Urothelium cell line (cell line): Measurements from ENCODE around the gene ZSWIM7.

Source experiments
- DNase-seq: peaks from one replicate; pipeline ENCODE4 v3.0.0; 2011; ENCODE audit warnings: low spot score, mixed read lengths
- FAIRE-seq: peaks from 2 replicates; lab custom pipeline; 2011; peaks lifted over from hg19 to GRCh38; lab: Jason Lieb, UNC

ZSWIM7 gene, protein sequence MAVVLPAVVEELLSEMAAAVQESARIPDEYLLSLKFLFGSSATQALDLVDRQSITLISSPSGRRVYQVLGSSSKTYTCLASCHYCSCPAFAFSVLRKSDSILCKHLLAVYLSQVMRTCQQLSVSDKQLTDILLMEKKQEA

DNA sequence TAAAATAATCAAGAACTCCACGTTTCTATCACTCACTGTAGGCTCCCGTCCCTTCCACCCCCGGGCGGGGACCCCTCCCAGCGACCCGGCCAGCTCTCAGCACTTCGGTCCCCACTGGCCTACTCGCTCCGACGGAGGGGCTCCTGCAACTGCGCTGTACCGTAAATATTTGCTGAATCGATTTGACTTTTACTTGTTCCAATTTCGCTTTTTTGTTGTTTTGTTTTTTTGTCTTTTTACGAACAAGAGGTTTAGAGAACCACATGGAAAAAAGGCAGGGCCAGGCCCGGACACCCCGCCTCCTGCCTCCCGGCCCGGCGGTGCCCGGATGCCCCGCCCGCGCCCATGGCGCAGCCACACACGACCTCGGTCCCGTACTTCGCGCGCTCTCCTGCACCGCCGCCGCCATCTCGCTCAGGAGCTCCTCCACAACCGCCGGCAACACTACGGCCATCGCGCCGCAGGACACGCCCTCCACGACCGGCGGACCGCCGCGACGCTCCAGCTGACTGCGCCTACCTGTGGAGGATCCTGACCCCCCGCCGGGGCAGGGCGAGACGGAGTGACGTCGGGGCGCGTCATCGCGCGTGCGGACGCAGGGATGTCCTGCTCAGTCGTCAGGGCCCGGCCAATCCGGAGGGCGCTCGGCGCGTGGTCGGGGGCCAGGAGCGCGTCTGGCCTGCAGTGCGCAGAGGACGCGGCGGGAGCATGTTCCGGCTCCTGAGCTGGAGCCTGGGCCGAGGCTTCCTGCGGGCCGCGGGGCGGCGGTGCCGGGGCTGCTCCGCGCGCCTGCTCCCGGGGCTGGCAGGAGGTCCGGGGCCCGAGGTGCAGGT is at the start of gene ZSWIM7, which contains the start of gene TTC19:
ZSWIM7 (minus strand) TSS at position 564 of the 833 bp plus-strand sequence; CDS start at position 454, 110 bp downstream.
TTC19 (plus strand) TSS at position 684 of the 833 bp plus-strand sequence; CDS start at position 709, 25 bp downstream.
- FAIRE-seq (peak; percentile 92), DNase-seq (peak; percentile 95)

DNA sequence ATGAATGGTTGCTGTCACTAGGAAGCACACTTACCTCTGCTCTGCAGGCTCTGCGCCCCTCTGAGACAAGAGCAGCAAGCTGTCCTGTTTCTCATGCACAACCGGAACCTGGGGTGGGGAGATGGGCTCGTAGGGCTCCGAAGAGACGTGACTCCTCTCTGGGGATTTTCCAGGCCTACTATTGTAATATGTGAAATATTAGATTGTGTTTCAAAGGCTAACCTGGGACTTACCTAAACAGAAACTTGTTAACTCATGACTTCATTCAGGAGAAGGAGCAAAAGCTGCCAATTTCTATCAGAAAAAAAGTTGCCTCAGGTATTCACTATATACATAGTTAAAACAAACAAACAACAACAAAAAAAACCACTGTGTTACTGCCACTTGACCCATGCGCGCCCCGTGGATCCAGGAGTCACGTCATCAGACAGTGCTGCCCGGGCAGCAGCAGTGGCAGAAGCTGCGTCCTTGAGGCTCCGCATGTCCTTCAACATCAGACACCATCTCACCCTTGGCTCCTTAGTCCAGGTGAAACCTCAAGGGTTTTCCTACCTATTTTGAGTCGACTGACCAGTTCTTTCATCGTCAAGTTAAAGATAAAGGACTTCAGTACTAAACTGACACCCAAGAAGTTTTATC is 49.4 kb upstream of the ZSWIM7 start:
- FAIRE-seq = no peak
- no peak for DNase-seq

DNA sequence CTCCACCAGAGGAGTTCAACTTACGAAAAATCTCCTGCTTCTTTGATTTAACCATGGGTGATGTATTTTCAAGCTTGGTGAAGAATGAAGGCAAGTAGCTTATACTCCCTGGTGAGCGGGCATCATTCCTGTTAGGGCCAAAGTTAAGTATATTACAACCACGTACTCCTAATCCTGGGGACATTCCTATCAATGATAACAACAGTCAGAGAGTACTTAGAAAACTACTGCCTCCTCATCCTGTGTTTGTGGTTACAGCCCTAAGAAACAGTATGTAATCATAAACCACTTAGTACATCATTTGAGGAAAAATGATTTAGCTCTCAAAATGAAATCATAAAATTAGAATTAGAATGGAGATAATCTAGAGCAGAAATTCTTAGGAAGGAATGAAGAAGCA is 47.5 kb upstream of the ZSWIM7 start:
- FAIRE-seq (no peak), DNase-seq (no peak)

DNA sequence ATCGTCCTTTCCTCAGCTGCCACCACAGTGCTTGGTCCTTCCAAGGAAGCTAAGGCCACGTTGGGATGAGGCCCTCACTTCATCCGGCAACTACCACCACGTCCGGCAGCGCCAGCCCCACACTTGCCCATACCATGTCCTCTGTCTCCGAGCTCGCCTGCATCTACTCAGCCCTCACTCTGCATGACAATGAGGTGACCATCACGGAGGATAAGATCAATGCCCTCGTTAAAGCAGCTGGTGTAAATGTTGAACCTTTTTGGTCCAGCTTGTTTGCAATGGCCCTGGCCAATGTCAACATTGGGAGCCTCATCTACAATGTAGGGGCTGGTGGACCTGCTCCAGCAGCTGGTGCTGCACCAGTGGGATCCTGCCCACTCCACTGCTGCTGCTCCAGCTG is 45.0 kb upstream of the ZSWIM7 start:
- FAIRE-seq (no peak), DNase-seq (no peak)

DNA sequence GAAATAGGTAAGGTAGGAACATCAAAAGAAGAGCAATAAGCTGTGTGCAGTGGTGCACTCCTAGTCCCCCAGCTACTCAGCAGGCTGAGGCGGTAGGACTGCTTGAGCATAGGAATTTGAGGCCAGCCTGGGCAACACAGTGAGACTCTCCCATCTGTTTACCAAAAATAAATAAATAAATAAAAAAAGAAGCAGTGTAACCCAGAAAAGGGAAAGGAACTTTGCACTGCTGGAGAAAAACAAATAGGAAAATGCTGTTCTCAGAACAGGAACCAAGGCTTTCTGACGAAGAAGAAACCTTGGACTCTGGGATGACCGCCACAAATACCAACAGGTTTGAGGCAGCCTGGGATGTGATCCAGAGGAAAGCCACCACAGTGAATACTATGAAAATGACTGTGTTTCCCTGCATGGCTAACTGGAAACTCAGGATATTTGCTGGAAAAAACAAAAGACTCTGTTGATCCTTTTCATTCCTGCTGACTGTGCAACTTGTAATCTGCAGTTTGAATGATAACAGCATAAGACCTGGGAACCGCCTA is 41.3 kb upstream of the ZSWIM7 start:
- DNase-seq = no peak
- FAIRE-seq = no peak

DNA sequence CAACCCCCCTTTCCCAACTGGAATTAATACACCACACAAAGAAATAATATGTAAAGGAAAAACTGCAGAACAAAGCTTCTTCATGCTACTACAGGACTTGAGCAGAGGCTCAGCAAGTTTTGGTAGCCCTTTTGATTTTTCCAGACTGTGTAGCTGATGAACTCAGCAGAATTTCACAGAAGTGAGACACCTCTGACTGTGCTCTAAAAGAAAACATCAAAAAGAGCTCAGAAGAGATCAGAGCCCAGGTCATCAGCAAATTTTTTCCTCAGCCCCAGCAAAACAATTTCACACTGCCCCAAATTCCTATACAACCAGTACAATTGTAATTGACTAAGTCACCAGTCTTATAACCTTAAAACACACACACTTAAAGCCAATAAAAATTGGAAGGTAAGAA is 38.1 kb upstream of the ZSWIM7 start:
- DNase-seq (no peak), FAIRE-seq (no peak)

DNA sequence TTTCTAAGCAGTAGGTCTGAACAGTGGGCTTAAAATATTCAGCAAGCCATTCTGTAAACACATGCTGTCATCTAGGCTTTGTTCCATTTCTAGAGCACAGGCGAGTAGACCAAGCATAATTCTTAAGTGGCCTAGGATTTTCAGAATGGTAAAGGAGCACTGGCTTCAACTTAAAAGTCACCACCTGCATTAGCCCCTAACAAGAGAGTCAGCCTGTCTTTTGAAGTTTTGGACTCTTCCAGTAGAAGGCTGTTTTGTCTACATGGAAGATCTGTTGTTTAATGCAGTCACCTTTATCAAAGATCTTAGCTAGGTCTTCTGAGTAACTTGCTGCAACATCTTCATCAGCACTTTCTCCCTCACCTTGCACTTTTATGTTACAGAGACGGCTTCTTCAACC is 36.8 kb upstream of the ZSWIM7 start:
- FAIRE-seq = no peak
- DNase-seq = no peak

DNA sequence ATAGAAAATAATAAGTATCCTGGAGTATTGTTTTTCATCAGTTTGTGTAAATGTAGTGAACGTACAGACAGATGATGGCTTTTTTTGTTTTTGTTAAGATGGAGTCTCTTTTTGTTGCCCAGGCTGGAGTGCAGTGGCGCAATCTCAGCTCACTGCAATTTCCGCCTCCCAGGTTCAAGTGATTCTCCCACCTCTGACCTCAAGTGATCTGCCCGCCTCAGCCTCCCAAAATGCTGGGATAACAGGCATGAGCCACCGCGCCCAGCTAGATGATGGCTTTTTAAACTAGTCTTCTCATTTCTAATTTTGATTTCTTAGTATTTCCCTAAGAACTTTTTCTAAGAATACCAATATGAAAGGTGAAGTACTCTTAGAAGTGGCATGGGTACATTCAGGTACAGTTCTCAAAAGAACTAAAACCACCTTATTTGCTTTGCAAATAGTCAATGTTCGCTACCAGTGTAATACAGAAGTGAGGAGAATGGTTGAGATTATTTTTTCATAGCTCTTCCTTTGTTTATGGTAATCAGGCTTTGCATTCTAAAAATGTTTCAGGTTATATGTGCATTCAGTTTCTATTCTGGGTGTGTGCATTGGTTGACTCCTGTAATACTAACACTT is 34.3 kb upstream of the ZSWIM7 start:
- DNase-seq (no peak), FAIRE-seq (no peak)

DNA sequence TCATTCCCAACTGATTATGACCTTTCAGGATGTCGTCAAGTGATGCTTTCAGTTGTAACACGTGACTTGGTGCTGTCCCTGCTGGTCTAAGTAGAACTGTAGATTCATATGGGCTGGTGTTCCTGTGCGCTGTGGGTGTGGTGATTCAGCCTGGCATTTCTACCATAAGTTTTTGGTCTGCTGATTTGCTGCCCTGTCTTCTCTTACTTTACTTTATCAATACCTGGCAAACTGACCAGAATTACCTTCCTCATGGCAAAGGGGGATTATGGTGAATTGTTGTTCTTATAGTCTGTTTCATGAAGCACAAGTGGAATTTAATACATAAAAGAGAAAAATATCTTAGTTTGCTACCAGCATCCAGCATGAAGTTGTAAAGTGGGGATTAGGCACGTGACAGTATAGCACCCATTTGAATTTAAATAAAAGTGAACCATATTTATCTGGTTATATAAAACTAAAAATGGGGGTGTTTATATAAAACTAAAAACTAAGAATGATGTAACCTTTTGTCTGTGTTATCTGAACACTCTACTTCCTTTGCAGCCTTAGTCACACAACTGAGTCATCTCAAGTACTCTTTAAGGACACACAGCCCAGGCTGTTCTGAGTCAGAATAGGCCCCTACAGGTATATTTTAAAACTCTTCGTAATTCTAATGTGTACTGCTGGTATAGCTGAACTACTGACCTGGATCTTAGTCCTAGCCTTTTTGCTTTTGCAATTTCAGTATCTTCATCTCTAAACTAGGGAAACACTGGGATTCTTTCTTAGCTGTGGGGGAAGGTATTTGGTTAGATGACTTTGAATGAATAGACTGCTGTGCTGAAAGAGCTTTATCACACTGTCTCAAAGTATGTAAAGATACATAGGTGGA is 28.4 kb upstream of the ZSWIM7 start:
- no peak for FAIRE-seq
- peak; percentile 70 for DNase-seq

DNA sequence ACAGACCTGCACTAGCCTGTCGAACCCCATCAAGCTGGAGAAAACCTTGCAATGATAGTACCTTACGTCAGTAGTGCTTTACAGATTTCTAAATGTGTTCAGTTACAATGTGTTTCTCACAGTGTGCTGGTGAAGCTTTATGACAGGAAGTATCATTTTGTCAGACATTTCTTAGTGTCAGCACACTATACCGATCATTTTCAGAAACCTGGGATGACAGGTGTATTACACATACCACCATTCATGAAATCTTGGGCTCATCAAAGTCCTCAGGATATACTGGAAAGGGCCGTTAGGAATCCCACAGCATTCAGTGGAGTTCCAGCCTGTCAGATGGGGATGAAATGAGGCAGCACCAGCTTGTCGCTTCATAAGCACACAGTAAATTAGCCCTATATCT is 27.4 kb upstream of the ZSWIM7 start:
- FAIRE-seq (no peak), DNase-seq (no peak)

DNA sequence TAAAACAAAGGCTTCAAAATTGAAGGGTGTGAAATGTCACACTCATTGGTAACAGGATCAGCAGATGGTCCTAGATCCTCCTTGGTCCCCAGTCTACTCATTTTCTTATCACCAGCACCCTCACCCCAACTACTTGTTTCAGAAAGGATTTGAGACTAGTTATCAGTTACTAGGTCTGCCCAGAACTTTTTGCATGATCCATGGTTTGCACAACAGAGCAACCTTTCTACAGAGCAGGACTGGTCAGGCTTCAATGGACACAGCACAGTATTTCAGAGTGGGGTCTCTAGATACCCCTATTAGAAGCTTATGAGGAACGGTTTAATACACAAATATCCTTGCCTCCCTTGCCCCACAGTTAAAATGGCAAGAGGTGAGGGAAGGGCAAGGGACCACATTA is 25.7 kb upstream of the ZSWIM7 start:
- DNase-seq (no peak), FAIRE-seq (no peak)

DNA sequence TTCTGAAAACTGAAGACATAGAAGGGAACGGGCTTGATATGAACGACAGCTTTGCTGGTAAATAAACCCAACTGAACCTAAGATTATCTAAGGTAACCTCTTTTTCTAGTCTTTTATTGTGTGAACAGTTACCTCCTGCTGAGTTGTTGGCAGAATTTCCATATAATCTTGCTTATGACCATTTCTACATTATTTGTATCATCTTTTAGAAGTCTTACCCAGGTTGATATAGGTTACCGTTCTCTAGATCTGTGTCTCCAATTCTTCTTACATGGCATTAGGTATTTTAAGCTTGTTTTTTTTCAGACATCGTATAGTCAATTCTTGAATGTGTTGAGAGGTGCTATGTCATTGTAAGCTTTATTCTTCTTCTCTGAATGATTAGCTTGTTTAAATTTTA is 24.4 kb upstream of the ZSWIM7 start:
- DNase-seq (no peak), FAIRE-seq (no peak)

DNA sequence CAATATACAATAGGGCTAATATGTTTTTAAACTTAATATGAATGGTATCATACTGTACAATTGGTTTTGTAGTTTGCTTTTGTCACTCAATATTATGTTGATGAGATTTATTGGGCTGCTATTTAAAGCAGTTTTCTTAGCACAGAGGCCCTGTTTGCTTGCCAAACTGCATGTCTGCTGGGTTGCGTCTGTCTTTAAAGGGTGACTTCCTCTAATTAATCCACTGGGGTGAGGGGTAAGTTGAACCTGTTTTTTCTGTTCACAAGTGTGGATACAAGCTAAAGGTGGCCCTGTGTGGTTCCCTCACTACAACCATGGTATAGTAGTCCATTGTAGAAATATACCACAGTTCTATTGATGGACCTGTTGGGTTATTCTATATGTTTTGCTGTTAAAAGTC is 19.8 kb upstream of the ZSWIM7 start:
- DNase-seq = no peak
- FAIRE-seq = no peak

DNA sequence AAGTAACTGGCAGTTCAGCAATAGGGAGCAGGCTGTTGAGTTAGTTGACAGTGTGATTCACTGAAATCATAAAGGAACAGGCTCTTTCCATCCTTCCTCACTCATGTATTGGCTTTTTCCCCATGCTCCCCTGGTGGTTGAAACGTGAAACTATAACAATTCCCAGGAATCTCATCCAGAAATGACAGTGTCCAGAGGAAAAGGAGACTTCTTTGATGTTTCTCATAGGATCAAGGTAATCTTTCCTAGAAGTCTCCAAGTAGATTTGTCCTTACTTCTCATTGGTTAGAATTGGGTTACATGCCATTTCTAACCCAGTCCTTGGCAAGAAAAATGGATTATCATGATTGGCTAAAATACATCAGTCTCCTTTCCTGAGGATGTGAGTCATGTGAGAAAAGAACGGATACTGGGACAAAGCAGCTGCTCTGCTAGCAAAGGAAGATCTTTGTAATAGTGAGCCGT is 14.5 kb upstream of the ZSWIM7 start:
- DNase-seq = peak; percentile 21
- FAIRE-seq = no peak

DNA sequence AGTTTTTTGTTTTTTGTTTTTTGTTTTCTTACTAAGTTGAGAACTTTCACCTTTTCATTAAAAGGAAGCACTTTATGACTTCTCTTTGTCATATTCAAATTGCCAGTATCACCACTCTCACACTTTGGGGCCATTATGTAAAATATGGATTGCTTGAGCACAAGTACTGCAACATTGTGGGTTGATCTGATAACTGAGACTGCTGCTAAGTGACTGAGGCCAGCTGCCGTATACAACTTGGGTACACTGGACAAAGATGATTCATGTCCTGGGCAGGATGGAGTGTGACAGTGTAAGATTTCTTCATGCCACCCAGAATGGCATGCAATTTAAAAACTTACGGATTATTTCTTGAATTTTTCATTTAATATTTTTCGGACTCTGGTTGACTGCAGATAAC is 7.9 kb upstream of the ZSWIM7 start:
- DNase-seq (no peak), FAIRE-seq (no peak)

DNA sequence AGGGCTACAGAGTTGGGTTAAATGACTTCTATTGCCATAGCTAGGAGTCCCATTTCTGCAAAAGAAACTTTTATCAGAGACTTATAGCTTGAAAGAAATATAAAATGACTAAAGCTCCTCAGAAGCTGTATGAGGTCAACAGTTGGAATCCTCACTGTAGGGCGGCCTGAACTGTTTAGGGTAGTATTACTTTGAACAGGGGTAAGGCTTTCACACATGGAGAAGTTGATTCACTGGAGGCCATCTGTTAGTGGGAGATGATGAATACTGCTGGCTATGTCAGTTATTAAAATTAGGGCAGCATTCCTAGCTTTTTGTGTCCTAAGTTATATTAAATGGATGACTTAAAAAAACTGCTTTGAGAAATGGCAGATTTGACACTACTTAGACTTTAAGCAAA is 6.1 kb upstream of the ZSWIM7 start:
- FAIRE-seq = no peak
- DNase-seq = no peak

DNA sequence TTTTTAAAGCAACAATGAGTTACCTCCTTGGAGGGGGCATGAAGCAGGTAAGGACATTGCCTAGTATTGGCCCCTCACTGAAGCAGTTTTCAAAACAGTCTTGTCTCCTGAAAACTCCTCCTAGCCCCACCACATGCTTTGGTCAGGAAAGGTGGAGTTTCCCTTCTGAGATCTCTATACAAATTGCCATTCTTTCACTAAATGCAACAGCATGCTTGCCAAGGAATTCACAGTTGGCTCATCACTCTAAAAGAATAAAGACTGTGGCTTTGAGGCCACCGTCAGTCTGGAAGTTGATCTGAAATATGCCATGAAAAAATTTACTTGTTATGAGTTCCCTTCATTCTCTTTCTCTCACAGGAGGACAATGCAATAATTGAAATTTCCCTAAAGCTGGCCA is 4.3 kb upstream of the ZSWIM7 start:
- FAIRE-seq (no peak), DNase-seq (no peak)

DNA sequence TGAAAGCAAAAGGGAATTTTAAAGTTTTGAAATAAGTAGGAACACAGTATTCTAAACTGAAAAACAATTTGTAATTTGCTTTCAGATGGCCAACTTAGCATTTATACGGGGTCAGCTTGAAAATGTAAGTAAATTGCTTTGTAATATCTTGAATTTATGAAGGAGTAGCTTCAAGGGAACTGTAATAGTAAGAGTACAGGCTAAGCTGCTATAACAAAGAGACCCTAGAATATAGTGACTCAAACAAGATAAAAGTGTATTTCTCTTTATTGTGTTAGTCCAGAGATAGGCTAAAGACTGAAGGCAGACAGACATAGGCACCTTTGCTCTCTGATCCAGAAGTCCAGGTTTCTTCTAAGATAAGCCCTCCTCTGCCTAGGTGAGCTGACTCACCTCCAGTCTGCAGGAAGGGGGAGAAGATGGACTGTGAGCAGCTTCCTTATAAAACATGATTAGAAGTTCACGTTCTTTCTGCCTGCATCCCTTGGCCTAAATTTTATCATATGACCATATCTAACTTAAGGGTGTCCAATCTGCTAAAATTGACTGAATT is 3.3 kb upstream of the ZSWIM7 start:
- FAIRE-seq (no peak), DNase-seq (no peak)

DNA sequence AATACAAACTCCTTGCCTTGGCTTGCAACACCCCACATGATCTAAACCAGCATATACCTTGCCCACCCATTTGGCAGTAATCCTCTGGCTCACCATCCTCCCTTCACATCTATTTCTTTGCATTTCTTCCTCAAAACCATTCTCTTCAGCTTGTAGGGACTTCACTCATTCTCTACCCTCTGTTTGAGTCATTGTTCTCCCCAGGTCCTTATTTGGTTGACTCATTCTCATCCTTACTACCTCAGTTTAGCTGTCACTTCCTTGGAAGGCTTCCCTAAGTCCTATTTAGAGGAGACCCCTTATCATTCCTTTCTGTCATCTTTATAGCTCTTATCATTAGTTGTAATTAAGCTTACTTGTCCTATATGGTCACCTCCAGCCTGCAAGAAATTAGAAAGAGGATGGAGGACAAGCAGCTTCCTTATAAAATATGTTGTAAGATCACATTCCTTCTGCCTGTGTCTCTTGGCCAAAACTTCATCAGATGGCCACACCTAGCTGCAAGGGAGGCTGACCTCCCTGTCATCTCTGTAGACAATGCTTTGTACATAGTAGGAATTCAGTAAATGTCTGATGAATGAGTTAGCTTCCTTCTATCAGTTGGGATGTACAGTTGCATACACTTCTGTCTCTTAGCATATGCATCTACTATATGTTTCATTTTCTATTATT is 1.9 kb upstream of the ZSWIM7 start:
- FAIRE-seq = no peak
- DNase-seq = no peak
